ENCODE data around the gene HIRA.

The HIRA gene

DNA sequence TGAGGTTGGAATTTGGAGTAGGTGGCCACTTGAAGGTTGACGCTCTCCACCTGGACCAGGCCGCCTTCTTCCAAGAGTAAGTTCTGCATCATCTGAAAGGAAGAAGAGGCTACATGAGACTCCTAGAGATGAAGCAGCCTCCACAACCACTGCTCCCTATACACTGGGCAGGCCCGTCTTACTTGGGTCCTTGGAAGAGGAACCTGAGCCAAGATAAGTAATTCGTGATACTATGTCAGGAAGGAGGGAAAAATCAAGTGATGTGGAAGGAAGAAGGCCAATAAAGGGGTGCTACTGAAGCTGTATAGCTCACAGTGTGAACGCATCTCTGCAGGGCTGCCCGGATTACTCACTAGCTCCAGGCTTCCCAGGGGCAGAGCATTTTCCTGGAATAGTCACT, 36.4 kb upstream of the HIRA start:
- no peak for DNase-seq (ENCODE audit: low read depth)
- TF ChIP-seq, protein P1, sequence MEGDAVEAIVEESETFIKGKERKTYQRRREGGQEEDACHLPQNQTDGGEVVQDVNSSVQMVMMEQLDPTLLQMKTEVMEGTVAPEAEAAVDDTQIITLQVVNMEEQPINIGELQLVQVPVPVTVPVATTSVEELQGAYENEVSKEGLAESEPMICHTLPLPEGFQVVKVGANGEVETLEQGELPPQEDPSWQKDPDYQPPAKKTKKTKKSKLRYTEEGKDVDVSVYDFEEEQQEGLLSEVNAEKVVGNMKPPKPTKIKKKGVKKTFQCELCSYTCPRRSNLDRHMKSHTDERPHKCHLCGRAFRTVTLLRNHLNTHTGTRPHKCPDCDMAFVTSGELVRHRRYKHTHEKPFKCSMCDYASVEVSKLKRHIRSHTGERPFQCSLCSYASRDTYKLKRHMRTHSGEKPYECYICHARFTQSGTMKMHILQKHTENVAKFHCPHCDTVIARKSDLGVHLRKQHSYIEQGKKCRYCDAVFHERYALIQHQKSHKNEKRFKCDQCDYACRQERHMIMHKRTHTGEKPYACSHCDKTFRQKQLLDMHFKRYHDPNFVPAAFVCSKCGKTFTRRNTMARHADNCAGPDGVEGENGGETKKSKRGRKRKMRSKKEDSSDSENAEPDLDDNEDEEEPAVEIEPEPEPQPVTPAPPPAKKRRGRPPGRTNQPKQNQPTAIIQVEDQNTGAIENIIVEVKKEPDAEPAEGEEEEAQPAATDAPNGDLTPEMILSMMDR (conservative IDR thresholded peaks at IDR 0.05; ENCODE audit: low read depth, low read length), result no peak
- H3K4me3 ChIP-seq (ENCODE audit: low read length), result no peak overlapping the region

DNA sequence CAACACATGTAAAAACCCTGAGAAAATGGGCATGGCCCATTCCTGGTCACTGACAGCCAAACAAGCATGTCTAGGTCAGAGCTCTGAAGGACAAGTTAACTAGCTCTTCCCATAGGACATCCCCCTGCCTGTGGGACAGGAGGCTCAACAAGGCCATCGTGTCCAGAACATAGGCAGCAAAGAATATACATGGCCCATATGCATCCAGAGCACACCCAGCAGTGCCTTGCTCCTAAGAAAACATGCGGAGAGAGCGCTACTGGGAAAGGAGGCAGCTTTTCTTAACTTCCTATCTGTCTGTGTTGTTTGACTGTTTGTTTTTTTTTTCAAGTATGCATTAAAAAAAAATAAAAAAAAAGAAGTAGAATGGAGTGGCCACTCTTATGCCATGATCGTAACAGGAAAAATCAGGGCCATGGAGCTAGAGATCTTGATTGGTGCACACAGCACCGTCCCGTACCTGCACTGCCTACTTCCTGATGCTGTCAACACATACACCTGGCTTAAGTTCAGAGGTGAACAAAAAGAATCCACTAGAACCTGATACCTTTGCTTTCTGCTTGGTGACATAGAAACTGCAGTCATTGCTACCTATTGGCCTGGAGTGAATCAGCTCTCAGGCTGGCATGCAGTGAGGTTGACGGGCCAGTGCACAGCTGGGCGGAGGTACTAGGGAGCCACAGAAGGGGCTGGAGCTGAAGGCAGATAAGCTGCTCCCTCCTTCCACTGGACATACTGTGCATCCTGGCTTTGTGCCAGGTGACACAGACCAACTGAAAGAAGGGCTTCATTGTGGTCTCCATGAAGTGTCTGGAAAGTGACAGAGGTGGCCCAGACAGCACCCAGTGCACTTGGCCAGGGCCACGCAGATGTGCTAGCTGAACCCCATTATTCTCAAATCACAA, 35.6 kb upstream of the HIRA start:
- TF ChIP-seq, protein P1 (conservative IDR thresholded peaks at IDR 0.05; ENCODE audit: low read depth, low read length), result no peak
- H3K4me3 ChIP-seq (ENCODE audit: low read length), result no peak overlapping the region
- no peak for DNase-seq (ENCODE audit: low read depth)

GRCh38 chr22:19466126-19466716, 34.7 kb upstream of the HIRA start:
- TF ChIP-seq, protein P1 (conservative IDR thresholded peaks at IDR 0.05; ENCODE audit: low read depth, low read length), result no peak
- no peak overlapping the region for H3K4me3 ChIP-seq (ENCODE audit: low read length)

GRCh38 chr22:19464975-19465374, 33.4 kb upstream of the HIRA start:
- TF ChIP-seq, protein P1 (conservative IDR thresholded peaks at IDR 0.05; ENCODE audit: low read depth, low read length), result no peak
- no peak overlapping the region for H3K4me3 ChIP-seq (ENCODE audit: low read length)
- DNase-seq (ENCODE audit: low read depth), result no peak

More at GRCh38 chr22:19466126-19466716, 34.7 kb upstream of the HIRA start:
- DNase-seq (ENCODE audit: low read depth), result no peak

- no peak overlapping the region for H3K4me3 ChIP-seq (ENCODE audit: low read length)
- DNase-seq (ENCODE audit: low read depth), result no peak
- TF ChIP-seq, protein P1 (conservative IDR thresholded peaks at IDR 0.05; ENCODE audit: low read depth, low read length), result no peak
These were observed 33.0 kb upstream of the HIRA start for GRCh38 chr22:19464546-19464945.

DNA sequence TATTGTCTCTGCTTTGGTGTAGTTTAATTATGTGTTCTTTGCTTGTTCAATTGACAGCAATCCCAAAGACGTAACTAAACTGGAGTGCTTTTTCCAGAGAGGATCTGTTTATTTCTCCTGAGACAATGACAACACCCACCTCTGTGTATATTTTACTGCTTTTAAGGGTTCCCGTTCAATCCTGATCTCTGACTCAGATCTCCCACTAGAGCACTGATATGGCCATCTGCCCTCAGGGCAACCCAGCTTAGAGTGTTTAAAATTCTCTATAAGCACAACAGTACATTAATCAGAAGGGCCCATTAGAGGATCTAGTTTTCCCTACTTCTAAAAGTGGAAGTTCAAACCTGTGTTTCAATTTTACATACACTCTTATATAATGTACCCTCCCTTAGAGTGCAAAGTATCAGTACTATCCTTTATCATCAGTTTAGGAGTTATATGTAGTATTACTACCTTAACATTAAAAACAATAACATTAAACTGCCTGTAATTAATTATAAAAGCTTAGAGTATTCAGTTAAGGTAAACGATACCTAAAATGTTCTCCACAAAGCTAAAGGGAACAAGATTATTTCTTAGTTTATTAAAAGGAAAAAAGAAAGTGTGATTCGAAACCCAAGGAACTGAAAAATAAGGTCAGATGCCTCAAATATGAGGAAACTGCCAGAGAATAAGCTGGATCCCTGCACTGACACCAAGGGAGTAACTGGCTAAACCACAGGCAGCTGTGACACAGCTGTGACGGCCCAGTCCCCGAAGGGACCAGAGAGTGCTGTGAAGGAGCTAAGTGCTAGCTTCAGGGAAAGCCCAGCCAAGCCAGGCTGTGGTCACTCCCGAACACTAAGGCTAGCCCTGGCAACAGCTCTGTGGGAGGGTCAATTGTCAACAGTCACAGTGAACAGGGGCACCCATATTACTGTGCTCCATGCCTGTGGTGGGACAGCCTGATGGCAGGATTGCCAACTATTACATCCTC, 32.2 kb upstream of the HIRA start:
- DNase-seq (ENCODE audit: low read depth), result no peak
- TF ChIP-seq, protein P1 (conservative IDR thresholded peaks at IDR 0.05; ENCODE audit: low read depth, low read length), result no peak
- H3K4me3 ChIP-seq (ENCODE audit: low read length), result no peak overlapping the region
